22Rv1 (cell line): ENCODE results near the gene MAST4.

Source experiments
- H3K27ac ChIP-seq: fragments of 450-650 bp; 2 replicates; pipeline ENCODE4 v1.5.1; 2017
- ZFX ChIP-seq: fragments of 450-650 bp; IDR thresholded peaks from 2 replicates; pipeline ENCODE4 v1.6.1; 2017; ENCODE audit warnings: antibody characterized with exemption, borderline replicate concordance
- TF ChIP-seq, protein P1 (sequence below): fragments of 450-650 bp; IDR thresholded peaks from 2 replicates; pipeline ENCODE4 v1.5.1; 2017; ENCODE audit warnings: mild to moderate bottlenecking

MAST4 gene

DNA sequence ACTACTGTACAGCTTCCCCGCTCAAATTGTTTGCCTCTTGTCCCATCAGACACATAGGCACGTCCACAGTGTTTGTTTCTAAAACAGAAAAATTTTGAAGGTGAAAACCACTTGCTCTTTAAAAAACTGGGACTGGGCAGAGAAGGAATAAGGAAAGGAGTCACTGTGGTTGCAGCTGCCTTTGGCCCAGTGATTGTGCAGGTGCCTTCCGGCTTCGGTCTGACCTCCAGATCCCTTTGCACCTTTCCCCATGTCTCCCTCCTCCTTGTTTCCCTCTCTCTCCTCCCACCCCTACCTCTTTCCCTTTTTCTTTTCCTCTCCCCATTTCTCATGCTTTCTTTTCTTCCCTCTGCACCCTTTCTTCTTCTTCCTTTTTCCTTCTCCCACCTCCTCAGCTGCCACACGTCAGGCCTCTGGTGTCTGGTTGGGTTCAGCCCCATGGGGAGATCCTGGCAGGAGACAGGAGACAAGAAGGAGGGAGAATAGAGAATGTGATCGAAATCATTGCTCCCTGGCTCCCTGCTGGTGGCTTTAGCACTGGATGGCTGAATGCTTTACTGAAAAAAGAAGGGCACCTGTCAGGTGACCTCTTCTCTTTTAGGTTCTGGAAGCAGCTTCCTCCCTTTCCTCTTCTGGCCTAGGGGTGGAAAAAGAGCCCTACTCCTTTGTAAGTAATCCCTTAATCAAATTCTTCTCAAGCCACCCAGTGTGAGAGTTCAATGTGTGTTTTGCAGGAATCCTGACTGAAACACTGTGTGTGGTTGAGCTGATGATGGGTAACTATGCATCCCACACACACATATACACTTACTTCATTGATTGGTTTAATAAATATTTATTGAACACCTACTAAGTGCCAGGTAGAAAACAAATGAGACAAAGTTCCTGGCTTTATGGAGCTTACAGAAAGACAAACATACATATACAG is 267.3 kb downstream of the MAST4 start:
- TF ChIP-seq, protein P1, sequence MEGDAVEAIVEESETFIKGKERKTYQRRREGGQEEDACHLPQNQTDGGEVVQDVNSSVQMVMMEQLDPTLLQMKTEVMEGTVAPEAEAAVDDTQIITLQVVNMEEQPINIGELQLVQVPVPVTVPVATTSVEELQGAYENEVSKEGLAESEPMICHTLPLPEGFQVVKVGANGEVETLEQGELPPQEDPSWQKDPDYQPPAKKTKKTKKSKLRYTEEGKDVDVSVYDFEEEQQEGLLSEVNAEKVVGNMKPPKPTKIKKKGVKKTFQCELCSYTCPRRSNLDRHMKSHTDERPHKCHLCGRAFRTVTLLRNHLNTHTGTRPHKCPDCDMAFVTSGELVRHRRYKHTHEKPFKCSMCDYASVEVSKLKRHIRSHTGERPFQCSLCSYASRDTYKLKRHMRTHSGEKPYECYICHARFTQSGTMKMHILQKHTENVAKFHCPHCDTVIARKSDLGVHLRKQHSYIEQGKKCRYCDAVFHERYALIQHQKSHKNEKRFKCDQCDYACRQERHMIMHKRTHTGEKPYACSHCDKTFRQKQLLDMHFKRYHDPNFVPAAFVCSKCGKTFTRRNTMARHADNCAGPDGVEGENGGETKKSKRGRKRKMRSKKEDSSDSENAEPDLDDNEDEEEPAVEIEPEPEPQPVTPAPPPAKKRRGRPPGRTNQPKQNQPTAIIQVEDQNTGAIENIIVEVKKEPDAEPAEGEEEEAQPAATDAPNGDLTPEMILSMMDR: no peak
- TF ChIP-seq ZFX: no peak
- H3K27ac ChIP-seq: no peak overlapping the region

DNA sequence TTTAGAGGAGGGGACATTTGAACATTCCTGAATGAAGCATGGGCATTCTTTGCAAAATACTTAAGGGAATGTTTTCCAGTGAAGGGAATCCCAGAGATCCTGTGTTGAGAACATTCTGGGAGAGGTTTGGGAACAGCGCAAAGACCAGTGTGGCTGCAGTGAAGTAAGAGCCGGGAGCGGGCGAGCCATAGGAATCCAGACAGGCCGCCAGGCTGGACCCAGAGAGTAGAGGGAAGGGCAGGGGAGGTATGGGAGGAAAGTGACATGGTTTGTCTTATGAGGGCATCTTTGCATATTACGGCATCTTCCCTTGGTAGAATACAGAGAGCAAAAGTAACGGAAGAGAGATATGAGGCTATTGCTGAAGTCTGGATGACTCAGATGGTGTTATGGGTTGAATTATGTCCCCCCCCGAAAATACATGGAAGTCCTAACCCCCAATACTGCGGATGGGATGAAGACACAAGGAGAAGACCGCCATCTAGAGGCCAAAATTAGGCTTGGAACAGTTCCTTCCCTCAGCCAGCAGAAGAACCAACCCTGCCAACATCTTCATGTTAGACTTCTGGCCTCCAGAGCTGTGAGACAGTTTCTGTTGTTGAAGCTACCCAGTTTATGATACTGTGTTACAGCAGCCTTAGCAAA is 268.2 kb downstream of the MAST4 start:
- TF ChIP-seq ZFX: no peak
- TF ChIP-seq, protein P1: peak; percentile 71
- H3K27ac ChIP-seq: no peak overlapping the region

DNA sequence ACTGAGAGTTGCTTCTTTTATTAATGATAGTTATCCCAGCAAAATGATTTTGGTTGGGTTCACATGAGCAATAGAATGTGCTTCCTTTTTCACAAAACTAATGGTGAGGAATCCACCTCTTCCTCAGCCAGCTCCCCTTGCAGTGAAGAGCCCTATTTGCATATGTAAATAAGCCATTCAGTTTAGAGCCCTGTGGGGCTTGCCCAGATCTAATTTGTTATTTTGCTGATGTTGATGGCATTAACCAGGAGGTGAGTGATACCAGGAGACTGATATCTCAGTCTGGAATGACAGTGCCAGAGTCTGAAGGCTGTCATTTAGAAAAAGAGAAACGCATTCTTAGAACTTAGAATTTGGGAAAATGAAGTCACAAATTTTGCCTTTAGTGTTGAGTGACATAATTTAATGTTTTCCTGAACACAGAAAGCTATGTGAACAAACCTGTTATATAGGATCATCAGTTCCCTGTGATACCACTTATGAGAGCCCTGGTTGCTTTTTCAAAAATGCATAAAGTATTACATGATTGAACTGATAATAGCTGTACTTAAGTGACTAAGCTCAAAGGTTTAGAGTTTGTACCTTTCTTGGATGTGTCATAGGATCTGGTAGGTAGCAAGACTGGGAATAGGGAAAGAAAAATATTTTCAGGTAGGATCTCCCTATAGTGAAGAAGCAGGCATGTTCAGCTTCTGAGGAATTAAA is 271.6 kb downstream of the MAST4 start:
- H3K27ac ChIP-seq: no peak overlapping the region
- TF ChIP-seq ZFX: no peak
- TF ChIP-seq, protein P1: no peak

DNA sequence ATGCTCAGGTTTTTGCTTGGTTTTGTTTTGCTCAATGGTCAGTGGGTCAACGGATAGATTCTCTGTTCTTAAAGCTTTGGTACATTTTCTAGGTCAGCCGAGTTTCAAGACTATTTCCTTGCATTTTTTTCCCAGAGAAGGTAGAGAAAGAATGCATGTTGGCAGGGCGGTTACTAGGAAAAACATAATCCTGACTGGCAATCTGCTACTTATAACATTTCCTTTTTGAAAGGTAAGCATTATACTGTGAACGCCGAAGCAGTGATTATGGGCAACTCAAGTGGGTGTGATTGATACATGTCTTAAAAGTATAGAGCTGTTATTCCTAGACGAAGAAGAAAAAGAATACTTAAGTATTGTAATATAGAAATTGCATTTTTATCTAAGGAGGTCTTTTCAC is 273.2 kb downstream of the MAST4 start:
- H3K27ac ChIP-seq: no peak overlapping the region
- TF ChIP-seq ZFX: no peak
- TF ChIP-seq, protein P1: no peak

DNA sequence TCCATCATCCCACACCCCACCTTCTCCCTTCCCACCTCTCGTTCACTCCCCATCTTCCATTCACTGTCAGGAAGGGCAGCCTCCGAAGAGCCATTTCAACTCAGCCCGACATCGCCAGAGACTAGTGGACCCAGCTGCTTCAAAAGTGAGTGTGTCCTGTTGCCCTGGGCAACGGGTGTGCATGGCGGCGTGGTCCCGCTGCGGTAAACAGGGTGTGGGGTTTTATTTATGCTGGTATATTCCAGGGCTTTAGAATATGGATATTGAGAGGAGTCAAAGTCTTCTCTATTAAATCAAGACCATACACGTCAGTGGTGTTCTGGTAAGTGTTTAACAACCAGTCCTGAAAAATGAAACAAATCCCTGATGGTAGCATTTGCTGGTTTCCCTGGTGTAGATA is 274.5 kb downstream of the MAST4 start:
- no peak for TF ChIP-seq ZFX
- TF ChIP-seq, protein P1: no peak
- no peak overlapping the region for H3K27ac ChIP-seq

DNA sequence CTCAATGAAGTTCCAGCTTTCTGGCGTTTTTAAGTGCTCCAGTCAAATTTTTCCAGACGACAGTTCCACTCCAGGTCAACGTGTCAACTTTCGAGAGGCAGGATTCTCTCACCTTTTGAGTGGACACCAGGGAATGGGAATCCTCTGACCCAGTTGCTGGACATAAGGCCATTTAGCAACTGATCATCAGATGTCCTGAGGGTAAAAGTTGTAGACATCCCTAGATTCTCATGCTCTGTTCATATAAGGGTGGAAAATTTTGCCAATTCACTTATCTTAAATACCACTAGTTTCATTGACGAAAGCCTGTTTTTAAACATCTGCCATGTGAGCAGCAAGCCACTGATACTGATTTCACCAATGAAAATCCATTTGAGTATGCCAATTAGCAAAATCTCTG is 275.5 kb downstream of the MAST4 start:
- TF ChIP-seq ZFX: no peak
- TF ChIP-seq, protein P1: no peak

More for the DNA sequence above, 275.5 kb downstream of the MAST4 start:
- no peak overlapping the region for H3K27ac ChIP-seq
